IPS-18a (cell line): ENCODE data around the gene AIP.
"Not testable (repeated sequence)": the region's sequence is repeated elsewhere in the genome, so short reads cannot be mapped to it uniquely, and the experiment has no call there.

ENCODE experiments used
- H3K27ac ChIP-seq: one replicate; pipeline ENCODE4 v1.5.1; 2013; ENCODE audit warnings: low read length
- H3K27me3 ChIP-seq: one replicate; pipeline ENCODE4 v1.6.1; 2013; ENCODE audit warnings: mild to moderate bottlenecking, low read length; ENCODE audit not compliant: control insufficient read depth, insufficient read depth
- H3K36me3 ChIP-seq: one replicate; pipeline ENCODE4 v1.6.1; 2013; ENCODE audit warnings: low read depth, low read length; ENCODE audit not compliant: control insufficient read depth
- H3K4me1 ChIP-seq: one replicate; pipeline ENCODE4 v1.6.1; 2013; ENCODE audit warnings: low read depth, low read length; ENCODE audit not compliant: control insufficient read depth
- H3K4me3 ChIP-seq: one replicate; pipeline ENCODE4 v1.5.1; 2013; ENCODE audit warnings: low read length
- H3K9ac ChIP-seq: one replicate; pipeline ENCODE4 v1.6.1; 2013; ENCODE audit warnings: mild to moderate bottlenecking, low read length, moderate library complexity
- H3K9me3 ChIP-seq: one replicate; pipeline ENCODE4 v1.6.1; 2013; ENCODE audit warnings: low read depth, low read length; ENCODE audit not compliant: control insufficient read depth

Gene AIP

DNA sequence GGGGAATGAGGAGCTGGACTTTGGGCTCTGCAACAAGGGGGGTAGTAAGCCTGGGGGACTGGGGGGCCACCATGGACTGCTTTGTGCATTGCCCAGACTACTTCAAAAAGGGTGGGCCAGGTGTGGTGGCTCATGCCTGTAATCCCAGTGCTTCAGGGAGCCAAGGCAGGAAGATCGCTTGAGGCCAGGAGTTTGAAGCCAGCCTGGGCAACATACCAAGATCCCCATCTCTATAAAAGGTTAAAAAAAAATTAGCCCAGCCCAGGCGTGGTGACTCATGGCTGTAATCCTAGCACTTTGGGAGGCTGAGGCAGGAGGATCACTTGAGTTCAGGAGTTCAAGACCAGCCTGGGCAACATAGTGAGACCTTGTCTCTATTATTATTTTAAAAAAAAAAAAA, 17.3 kb upstream of the AIP start:
- peak overlapping the region; percentile 91 for H3K9ac ChIP-seq
- not testable (repeated sequence) for H3K27me3 ChIP-seq, H3K9me3 ChIP-seq, H3K36me3 ChIP-seq, H3K4me1 ChIP-seq
- peak overlapping the region; percentile 86 for H3K4me3 ChIP-seq
- peak overlapping the region; percentile 84 for H3K27ac ChIP-seq

DNA sequence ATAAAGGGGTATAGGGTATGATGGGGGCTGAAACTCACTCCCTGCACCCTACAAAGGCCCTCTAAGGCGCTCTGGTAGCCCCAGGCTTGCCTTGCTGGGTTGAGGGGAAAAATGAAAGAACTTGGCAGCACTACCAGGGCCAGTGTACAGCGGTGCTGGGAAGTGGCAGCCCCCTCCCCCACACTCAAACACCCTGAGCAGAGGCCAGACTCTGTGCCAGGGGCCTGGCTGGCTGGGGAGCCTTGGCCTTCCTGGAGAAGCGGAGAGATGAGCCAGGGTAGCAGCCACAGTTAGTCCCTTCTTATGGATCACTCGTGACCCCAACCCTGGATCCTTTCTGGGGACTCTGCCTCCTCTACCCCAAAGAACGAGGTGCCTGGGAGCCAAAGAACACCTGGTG, 16.5 kb upstream of the AIP start:
- no peak overlapping the region for H3K9ac ChIP-seq
- no peaks in the 10 kb centered on the region for H3K9me3 ChIP-seq
- H3K4me1 ChIP-seq, result peaks cover 7% of the 10 kb centered on the region
- no peak overlapping the region for H3K4me3 ChIP-seq
- no peak overlapping the region for H3K27ac ChIP-seq
- no peaks in the 10 kb centered on the region for H3K27me3 ChIP-seq
- no peaks in the 10 kb centered on the region for H3K36me3 ChIP-seq

DNA sequence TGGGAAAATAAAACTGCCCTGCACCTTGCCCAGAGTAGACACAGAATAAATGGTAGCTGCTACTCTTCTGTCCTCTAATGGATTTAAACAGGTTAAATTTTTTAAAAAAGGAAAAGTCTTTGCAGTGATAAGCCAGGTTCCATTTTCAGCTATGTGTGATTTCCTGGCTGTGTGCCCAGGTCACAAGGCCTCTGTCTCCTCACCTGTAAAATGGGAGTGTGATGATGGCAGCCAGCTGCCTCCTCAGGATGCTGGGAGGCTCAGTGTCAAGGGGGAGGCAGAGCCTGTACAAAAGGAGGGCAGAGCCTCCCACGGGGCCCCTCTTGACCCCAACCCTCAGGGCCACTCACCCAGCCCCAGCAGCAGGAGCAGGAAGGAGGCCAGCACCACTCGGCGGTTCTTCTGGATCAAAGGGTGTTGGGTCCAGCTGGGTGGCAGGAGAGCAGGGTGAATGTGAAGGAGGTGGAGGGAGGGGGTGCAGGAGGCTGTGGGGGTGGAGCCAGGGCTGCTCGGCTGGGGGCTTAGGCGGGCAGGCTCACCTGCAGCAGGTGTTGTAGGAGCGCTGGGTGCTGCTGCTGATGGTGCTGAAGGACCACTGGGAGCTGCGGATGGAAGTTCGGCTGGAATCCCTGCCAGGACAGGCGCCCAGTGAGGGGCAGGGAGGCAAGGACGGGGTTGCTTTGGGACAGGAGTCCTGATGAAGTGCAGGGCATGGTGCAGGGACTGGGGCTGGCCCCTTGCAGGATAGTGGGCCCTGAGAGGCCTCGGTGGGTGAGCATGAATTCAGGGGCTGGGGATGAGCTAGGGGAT, 15.7 kb upstream of the AIP start:
- H3K27ac ChIP-seq, result no peak overlapping the region
- H3K36me3 ChIP-seq, result no peaks in the 10 kb centered on the region
- no peak overlapping the region for H3K9ac ChIP-seq
- no peaks in the 10 kb centered on the region for H3K27me3 ChIP-seq
- no peaks in the 10 kb centered on the region for H3K9me3 ChIP-seq
- no peak overlapping the region for H3K4me3 ChIP-seq
- peaks cover 7% of the 10 kb centered on the region for H3K4me1 ChIP-seq

DNA sequence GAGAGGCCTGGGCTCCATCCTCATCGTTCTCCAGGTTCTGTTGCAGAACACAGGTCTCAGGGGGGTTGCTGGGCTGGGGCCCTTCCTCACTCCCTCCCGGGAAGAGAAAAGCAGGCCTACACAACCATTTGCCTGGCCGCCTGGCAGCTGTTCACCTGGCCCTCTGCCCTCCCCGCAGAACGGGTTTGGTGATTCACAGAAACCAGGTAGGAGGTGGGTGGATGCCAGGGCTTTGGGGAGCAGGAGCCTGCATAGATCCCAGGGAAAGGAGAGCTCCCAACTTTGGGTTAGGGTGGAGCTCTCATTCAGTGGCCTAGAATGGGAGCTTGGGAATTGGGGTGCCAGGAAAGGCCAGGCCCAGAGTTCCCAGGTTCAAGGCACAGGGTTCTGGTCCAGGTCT, 14.8 kb upstream of the AIP start:
- Histone ChIP-seq H3K9me3 (no peaks in the 10 kb centered on the region), H3K27ac (no peak overlapping the region), H3K27me3 (no peaks in the 10 kb centered on the region), H3K4me3 (peak overlapping the region; percentile 78), H3K9ac (peak overlapping the region; percentile 69), H3K36me3 (no peaks in the 10 kb centered on the region), H3K4me1 (peaks cover 7% of the 10 kb centered on the region)

DNA sequence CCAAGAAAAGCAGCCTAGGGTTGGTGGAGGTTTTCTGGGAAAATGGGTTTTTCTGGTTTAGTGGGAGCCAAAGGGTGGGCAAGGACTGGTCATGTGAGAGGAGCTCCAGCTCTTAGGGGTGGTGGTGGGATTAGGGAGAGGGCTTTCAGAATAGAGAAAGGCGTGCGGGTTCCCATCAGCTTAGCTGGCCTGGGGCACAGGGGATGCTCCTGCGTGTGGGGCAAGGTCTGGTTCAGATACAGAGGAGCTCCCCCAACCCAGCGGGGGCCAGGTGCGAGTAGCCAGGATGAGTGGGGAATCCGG, 14.4 kb upstream of the AIP start:
- Histone ChIP-seq H3K4me1 (peaks cover 7% of the 10 kb centered on the region), H3K36me3 (no peaks in the 10 kb centered on the region), H3K9me3 (no peaks in the 10 kb centered on the region), H3K27me3 (no peaks in the 10 kb centered on the region), H3K27ac (no peak overlapping the region), H3K4me3 (peak overlapping the region; percentile 78), H3K9ac (peak overlapping the region; percentile 69)

DNA sequence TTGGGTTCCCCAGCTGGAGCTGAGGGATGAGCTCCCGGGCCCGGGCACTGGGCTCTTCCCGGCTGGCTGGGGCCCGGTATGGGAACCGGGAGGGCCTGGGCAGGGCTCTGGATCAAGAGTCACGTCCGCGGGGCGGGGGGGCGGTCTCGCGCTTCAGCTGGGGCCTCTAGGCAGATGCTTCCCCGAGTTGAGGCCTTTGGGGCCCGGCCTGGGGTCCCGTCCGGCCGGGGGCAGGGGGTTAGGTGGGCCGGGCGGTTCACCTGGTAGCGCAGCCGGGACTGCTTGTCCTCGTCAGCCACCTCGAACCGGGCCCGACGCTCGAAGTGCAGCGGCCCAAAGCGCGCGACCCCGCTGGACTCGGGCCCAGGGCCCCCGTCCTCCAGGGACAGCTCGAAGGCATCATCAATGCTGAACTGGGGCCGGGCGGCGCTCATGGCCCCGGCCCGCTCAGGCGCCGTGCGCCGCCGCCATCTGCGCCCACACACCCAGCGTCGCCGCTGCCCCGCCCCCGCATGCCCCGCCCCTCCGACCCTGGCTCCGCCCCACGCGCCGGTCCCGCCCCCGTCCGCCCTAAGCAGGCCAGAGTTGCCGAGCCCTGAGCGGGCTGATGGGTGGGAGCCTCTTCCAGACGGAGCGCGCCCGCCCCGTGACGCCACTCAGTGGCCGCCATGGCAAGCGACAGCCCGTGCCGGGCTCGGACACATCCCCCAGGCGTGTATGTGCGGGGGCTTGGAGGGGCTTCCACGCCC, 13.9 kb upstream of the AIP start, which contains the start of gene TMEM134:
Gene TMEM134 (minus strand): TSS at position 493 of the 749 bp plus-strand sequence. CDS start 59 bp downstream, at position 434.
- Histone ChIP-seq H3K27me3 (no peaks in the 10 kb centered on the region), H3K27ac (no peak within 1 kb of the TSS), H3K4me1 (peaks cover 5% of the 10 kb centered on the region), H3K9ac (peak within 1 kb of the TSS; percentile 69), H3K4me3 (peak within 1 kb of the TSS; percentile 78), H3K9me3 (no peaks in the 10 kb centered on the region), H3K36me3 (no peaks in the 10 kb centered on the region)

DNA sequence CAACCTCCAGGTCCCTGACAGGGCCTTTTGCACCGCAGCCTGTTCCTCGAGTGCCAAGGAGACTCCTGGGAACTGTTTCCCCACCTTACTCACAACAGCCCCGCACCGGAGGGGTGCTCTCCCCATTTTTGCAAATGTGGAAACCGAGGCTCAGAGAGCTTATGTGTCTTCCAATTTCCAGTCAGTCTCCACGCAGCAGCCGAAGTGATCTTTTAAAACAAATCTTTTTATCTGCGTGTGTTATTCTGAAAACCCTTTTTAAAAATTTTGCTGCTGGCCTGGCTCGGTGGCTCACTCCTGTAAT, 13.4 kb upstream of the AIP start:
- H3K9ac ChIP-seq, result peak overlapping the region; percentile 28
- H3K36me3 ChIP-seq, result no peaks in the 10 kb centered on the region
- H3K27ac ChIP-seq, result no peak overlapping the region
- H3K27me3 ChIP-seq, result no peaks in the 10 kb centered on the region
- peak overlapping the region; percentile 68 for H3K4me3 ChIP-seq
- H3K9me3 ChIP-seq, result no peaks in the 10 kb centered on the region
- no peaks in the 10 kb centered on the region for H3K4me1 ChIP-seq

DNA sequence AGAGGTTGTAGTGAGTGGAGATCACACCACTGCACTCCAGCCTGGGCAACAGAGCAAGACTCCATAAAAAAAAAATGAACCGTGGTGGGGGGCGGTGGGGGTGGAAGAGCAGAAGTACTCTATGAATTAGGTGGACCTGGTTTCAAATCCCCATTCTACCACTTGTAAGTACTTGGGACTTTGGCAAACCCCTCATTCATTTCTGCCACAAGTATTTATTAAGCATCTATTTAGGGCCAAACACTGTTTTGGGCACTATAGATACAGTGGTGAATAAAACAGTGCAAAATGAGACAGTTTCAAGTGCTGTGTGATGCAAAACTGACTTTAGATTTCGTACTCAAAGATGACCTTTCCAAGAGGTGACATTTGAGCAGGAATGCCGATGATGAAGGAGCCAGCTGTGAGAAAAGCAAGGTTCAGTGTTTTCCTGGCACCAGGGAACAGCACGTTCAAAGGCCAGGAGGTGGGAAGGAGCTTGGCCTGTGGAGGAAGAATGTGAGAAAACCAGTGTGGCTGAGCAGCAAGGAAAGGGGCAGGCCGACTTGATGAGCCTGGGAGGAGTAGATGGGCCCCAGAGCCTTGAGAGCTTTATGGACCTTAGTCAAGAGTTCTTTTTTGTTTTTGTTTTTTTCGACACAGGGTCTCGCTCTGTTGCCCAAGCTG, 12.4 kb upstream of the AIP start:
- H3K27me3 ChIP-seq, result no peaks in the 10 kb centered on the region
- no peaks in the 10 kb centered on the region for H3K4me1 ChIP-seq

DNA sequence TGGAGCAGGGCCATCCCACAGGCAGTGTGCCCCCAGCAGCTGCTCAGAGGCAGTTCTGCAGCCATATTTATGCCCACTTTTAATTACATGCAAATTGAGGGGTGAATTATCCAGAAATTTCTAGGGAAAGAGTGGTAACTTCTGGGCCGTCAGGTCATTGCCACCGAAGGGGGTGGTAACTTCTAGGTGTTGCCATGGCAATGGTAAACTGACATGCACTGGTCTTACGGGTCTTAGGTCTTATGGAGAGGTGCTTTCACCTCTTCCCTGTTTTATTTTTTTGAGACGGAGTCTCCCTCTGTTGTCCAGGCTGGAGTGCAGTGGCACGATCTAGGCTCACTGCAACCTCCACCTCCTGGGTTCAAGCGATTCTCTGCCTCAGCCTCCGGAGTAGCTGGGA, 9.9 kb upstream of the AIP start:
- Histone ChIP-seq H3K4me3 (no peak overlapping the region), H3K27ac (no peak overlapping the region), H3K9ac (no peak overlapping the region), H3K27me3 (no peaks in the 10 kb centered on the region), H3K4me1 (no peaks in the 10 kb centered on the region), H3K9me3 (no peaks in the 10 kb centered on the region), H3K36me3 (no peaks in the 10 kb centered on the region)

More for the DNA sequence above, 12.4 kb upstream of the AIP start:
- H3K4me3 ChIP-seq, result no peak overlapping the region
- H3K36me3 ChIP-seq, result no peaks in the 10 kb centered on the region
- H3K27ac ChIP-seq, result no peak overlapping the region
- no peak overlapping the region for H3K9ac ChIP-seq
- no peaks in the 10 kb centered on the region for H3K9me3 ChIP-seq

DNA sequence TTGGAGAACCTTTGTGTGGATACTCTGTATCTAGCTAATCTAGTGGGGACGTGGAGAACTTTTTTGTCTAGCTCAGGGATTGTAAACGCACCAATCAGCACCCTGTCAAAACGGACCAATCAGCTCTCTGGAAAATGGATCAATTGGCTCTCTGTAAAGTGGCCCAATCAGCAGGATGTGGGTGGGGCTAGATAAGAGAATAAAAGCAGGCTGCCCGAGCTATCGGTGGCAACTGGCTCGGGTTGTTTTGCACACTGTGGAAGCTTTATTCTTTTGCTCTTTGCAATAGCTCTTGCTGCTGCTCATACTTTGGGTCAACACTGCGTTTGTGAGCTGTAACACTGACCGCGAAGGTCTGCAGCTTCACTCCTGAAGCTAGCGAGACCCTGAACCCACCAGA, 6.1 kb upstream of the AIP start:
- H3K4me3 ChIP-seq, H3K27me3 ChIP-seq, H3K27ac ChIP-seq, H3K9ac ChIP-seq, H3K9me3 ChIP-seq, H3K36me3 ChIP-seq, H3K4me1 ChIP-seq: not testable (repeated sequence)

DNA sequence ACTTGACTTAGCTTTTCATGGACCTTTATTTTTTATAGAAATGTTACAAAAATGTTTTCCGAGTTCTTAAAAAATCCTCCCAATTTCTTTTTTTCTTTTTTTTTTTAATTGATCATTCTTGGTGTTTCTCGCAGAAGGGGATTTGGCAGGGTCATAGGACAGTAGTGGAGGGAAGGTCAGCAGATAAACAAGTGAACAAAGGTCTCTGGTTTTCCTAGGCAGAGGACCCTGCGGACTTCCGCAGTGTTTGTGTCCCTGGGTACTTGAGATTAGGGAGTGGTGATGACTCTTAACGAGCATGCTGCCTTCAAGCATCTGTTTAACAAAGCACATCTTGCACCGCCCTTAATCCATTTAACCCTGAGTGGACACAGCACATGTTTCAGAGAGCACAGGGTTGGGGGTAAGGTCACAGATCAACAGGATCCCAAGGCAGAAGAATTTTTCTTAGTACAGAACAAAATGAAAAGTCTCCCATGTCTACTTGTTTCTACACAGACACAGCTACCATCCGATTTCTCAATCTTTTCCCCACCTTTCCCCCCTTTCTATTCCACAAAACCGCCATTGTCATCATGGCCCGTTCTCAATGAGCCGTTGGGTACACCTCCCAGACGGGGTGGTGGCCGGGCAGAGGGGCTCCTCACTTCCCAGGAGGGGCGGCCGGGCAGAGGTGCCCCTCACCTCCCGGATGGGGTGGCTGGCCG, 5.3 kb upstream of the AIP start:
- H3K27me3 ChIP-seq, H3K36me3 ChIP-seq, H3K4me1 ChIP-seq, H3K4me3 ChIP-seq, H3K27ac ChIP-seq, H3K9me3 ChIP-seq, H3K9ac ChIP-seq: not testable (repeated sequence)
